T-cell (primary cell): ENCODE measurements around the gene ACAP3. TPM values are rescaled to one million over a fixed set of nuclear protein-coding genes. Genes with fewer than 3 reads are reported as not detected.

ENCODE experiments used
- ATAC-seq, 4 experiments: fragments of 200-7000 bp in 3 of 4; fragments of 150-1000 bp in 1 of 4; cut with Tn5 transposase; replicated peaks in 1 of 4; 1 replicate in 3 of 4; 2 replicates in 1 of 4; pipeline ENCODE4 v1.10.0; 2021; ENCODE audit warnings: moderate library complexity in 3 of 4, mild to moderate bottlenecking in 2 of 4, moderate number of reproducible peaks in 1 of 4
- CTCF ChIA-PET, 2 donors: fragments of 300-600 bp; sonication (Branson Sonifier 250); formaldehyde crosslinking; loops; one replicate each; lab custom pipeline; 2022; ENCODE audit warnings: antibody characterized with exemption in 2 of 2; lab: Charles Lee
- POLR2A ChIA-PET, 2 donors: fragments of 300-600 bp; sonication (Branson Sonifier 250); formaldehyde crosslinking; loops; one replicate each; lab custom pipeline; 2022; ENCODE audit warnings: antibody characterized with exemption in 2 of 2; lab: Charles Lee
- DNase-seq, 35 experiments: peaks; one replicate each; pipeline versions ENCODE4 v3.0.0 to v3.0.0-alpha.2; 2013 to 2023
- H3K27ac ChIP-seq: one replicate; pipeline ENCODE4 v1.5.1; 2013; ENCODE audit warnings: low read length
- H3K27me3 ChIP-seq, 2 experiments: replicated peaks in 1 of 2; 1 replicate in 1 of 2; 2 replicates in 1 of 2; pipeline versions ENCODE4 v1.6.1 to v1.7.0; 2013; ENCODE audit warnings: low read length in 1 of 2, mixed read lengths in 1 of 2; ENCODE audit not compliant: control insufficient read depth in 2 of 2, insufficient read depth in 2 of 2; ENCODE audit errors: extremely low read depth in 1 of 2
- H3K36me3 ChIP-seq, 2 donors: 1 replicate in 1 of 2; 2 replicates in 1 of 2; pipeline versions ENCODE4 v1.6.1 to v1.7.0; 2013; ENCODE audit warnings: low read length in 1 of 2; ENCODE audit not compliant: control insufficient read depth in 2 of 2, insufficient read depth in 1 of 2; ENCODE audit errors: extremely low read depth in 1 of 2
- H3K4me1 ChIP-seq, 2 experiments: 1 replicate in 1 of 2; 2 replicates in 1 of 2; pipeline versions ENCODE4 v1.6.1 to v1.7.0; 2013; ENCODE audit warnings: low read length in 2 of 2, mixed read lengths in 1 of 2; ENCODE audit not compliant: insufficient read depth in 2 of 2, control insufficient read depth in 1 of 2; ENCODE audit errors: extremely low read depth in 1 of 2
- H3K4me3 ChIP-seq, 2 donors: 1 replicate in 1 of 2; 2 replicates in 1 of 2; pipeline versions ENCODE4 v1.5.1 to v1.7.0; 2013; ENCODE audit warnings: mild to moderate bottlenecking in 2 of 2, low read length in 1 of 2, moderate library complexity in 1 of 2; ENCODE audit not compliant: control insufficient read depth in 1 of 2; ENCODE audit errors: extremely low read depth in 1 of 2
- H3K9me3 ChIP-seq: 2 replicates; pipeline ENCODE4 v1.7.0; 2013
- H3K27ac Mint-ChIP-seq, 2 donors: one replicate each; pipeline ENCODE4 v1.8.0; 2020 to 2021; ENCODE audit warnings: mild to moderate bottlenecking in 2 of 2, mixed read lengths in 2 of 2
- H3K27me3 Mint-ChIP-seq, 2 donors: one replicate each; pipeline ENCODE4 v1.8.0; 2021 to 2022; ENCODE audit warnings: mixed read lengths in 2 of 2
- H3K36me3 Mint-ChIP-seq: one replicate; pipeline ENCODE4 v1.8.0; 2021; ENCODE audit warnings: mixed read lengths
- H3K4me1 Mint-ChIP-seq, 3 donors: one replicate each; pipeline ENCODE4 v1.8.0; 2020 to 2022; ENCODE audit warnings: mixed read lengths in 3 of 3, mild to moderate bottlenecking in 1 of 3
- H3K4me3 Mint-ChIP-seq, 3 donors: one replicate each; pipeline ENCODE4 v1.8.0; 2020 to 2022; ENCODE audit warnings: mild to moderate bottlenecking in 3 of 3, mixed read lengths in 3 of 3, moderate library complexity in 3 of 3
- H3K9me3 Mint-ChIP-seq, 3 donors: one replicate each; pipeline ENCODE4 v1.8.0; 2020 to 2022; ENCODE audit warnings: mixed read lengths in 3 of 3
- WGBS: methylation state at CpG from one replicate; pipeline ENCODE4 v1.1.5; 2013; ENCODE audit warnings: missing lambda C conversion rate; ENCODE audit not compliant: insufficient coverage; 5-methylcytosine and 5-hydroxymethylcytosine counted together
- total RNA-seq, 35 experiments: library from RNA in 6 of 35; stranded (reverse) in 6 of 35; fragments of 120-200 nt in 1 of 35; gene quantifications; one replicate each; pipeline versions ENCODE4 v1.2.1 to v1.2.4 and lab custom pipeline; 2013 to 2026

ACAP3 gene
- total RNA-seq, 5 donors from 2014 or later (not counting 1 experiment from before 2014, with no cell fraction given): 63.0 to 107 (median 99.8) TPM

DNA sequence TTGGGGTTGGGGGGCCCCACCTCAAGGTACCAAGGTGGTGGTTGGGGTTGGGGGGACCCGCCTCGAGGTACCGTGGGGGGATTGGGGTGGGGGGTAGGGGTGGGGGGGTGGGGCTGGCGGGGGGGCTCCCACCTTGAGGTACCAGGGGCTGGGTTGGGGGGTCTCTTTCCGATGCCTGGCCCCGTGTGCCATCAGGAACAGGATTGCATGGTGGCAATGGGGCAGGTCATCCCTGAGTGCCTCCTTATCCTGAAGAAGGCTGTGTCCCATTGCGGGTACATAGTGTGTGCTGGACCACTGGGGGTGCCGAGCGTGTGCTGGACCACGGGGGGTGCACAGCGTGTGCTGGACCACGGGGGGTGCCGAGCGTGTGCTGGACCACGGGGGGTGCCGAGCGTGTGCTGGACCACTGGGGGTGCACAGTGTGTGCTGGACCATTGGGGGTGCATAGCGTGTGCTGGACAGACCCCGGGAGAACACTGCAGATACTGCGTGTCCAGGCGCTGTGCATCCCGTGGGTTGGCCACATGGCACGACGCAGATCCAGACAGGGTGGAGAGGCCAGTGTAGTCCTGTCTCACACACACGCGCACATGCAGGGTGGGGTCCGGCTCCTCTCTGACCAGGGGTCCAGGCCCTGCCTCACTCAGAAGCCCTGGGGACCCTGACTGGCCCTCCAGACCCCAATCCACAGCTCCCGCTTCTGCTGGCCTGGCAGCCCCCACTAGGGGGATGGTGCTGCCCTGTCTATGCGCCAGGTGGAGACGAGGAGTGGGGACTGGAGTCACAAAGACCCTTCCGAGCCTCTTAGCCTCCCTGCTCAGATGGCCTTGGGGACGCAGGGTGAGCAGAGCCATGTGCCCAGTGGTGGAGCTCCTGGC, 23.3 kb downstream of the ACAP3 start:
- Mint-ChIP-seq H3K36me3 (no peaks in the 10 kb centered on the region), H3K27ac (no peak overlapping the region), H3K9me3 (no peaks in the 10 kb centered on the region), H3K27me3 (no peaks in the 10 kb centered on the region), H3K4me1 (no peaks in the 10 kb centered on the region), H3K4me3 (no peak overlapping the region)
- ChIA-PET POLR2A (no interaction called here), CTCF (no interaction called here)
- H3K4me1 ChIP-seq: no peaks in the 10 kb centered on the region
- no peak for ATAC-seq
- no peak for DNase-seq
- no peak overlapping the region for H3K4me3 ChIP-seq
- no peak overlapping the region for H3K27ac ChIP-seq
- peaks cover 0 to 25% of the 10 kb centered on the region in 2 experiments for H3K27me3 ChIP-seq
- 94% methylated on average over 23 of the region's 32 CpGs for WGBS
- H3K36me3 ChIP-seq: no peaks in the 10 kb centered on the region
- H3K9me3 ChIP-seq: no peaks in the 10 kb centered on the region

- Histone ChIP-seq H3K27ac (no peak overlapping the region), H3K27me3 (peaks cover 0 to 25% of the 10 kb centered on the region in 2 experiments), H3K9me3 (no peaks in the 10 kb centered on the region), H3K36me3 (no peaks in the 10 kb centered on the region), H3K4me1 (no peaks in the 10 kb centered on the region), H3K4me3 (no peak overlapping the region)
- WGBS: 33% methylated on average over 3 of the region's 9 CpGs
- DNase-seq (no peak), ATAC-seq (no peak)
- ChIA-PET POLR2A (no interaction called here), CTCF (no interaction called here)
- H3K27me3 Mint-ChIP-seq: no peaks in the 10 kb centered on the region
- no peaks in the 10 kb centered on the region for H3K4me1 Mint-ChIP-seq
- no peaks in the 10 kb centered on the region for H3K36me3 Mint-ChIP-seq
- no peak overlapping the region for H3K27ac Mint-ChIP-seq
- no peak overlapping the region for H3K4me3 Mint-ChIP-seq
- no peaks in the 10 kb centered on the region for H3K9me3 Mint-ChIP-seq
Observed at GRCh38 chr1:1283821-1284220, 23.9 kb downstream of the ACAP3 start.

DNA sequence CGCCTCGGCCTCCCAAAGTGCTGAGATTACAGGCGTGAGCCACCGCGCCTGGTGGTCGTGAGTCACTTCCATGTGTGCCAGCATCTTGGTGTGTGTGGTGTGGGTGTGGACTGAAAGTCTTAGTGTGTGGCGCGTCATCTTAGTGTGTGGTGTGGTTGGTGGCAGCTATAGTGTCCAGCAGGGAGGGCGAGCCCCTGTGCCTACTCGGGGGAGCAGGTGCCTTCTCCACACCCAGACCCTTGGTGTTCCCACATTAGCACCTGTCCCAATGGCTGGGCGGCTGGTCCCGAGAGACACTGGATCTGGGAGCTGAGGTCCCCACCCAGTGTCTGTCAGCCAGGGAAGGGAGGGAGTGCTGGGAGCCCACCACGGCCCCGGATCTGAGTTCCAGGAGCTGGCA, 24.7 kb downstream of the ACAP3 start:
- no peaks in the 10 kb centered on the region for H3K36me3 ChIP-seq
- Mint-ChIP-seq H3K4me3 (no peak overlapping the region), H3K36me3 (no peaks in the 10 kb centered on the region), H3K4me1 (no peaks in the 10 kb centered on the region), H3K27ac (no peak overlapping the region), H3K27me3 (no peaks in the 10 kb centered on the region), H3K9me3 (no peaks in the 10 kb centered on the region)
- 89% methylated on average over 9 of the region's 14 CpGs for WGBS
- DNase-seq (no peak), ATAC-seq (no peak)
- no peaks in the 10 kb centered on the region for H3K4me1 ChIP-seq
- POLR2A ChIA-PET: no interaction called here
- CTCF ChIA-PET: no interaction called here
- H3K9me3 ChIP-seq: no peaks in the 10 kb centered on the region
- H3K4me3 ChIP-seq: no peak overlapping the region
- H3K27ac ChIP-seq: no peak overlapping the region
- H3K27me3 ChIP-seq: peaks cover 0 to 25% of the 10 kb centered on the region in 2 experiments

DNA sequence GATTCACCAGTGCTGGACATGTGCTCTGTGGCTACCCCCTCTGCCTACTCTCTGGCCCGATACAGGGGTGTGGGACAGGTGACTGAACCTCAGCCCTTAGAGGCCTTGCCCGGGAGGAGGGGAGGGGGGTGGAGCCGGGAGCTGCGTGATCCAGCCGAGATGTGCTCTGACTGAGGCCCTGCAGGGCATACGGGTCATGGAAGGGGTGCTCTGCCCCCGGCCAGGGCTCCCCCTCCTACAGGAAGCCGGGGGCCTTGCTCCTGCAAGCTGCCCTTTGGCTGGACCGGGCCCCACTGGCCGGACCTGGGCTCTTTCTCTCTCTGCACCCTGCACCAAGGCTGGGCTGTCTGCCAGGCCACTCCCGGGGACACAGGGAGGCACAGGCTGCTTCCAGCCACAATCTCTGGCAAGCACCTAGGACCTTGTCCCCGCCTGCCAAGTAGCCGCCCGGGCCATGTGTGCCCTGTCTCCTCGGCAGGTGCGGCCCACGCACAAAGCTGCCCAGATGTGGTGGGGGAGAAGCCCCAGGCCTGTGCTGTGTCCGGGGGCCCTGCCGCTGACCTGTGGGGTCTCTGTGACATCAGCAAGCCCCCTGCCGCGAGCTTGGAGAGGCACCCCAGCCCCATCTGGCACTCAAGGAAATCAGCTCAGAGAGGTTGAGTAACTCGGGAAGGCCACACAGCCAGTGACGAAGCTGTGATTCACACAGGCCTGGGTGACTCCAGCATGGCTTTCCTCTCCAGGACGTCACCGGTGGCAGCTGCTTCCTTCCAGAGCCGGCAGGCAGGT, 26.0 kb downstream of the ACAP3 start:
- ChIA-PET POLR2A (no interaction called here), CTCF (no interaction called here)
- ATAC-seq (no peak), DNase-seq (no peak)
- Histone ChIP-seq H3K27ac (no peak overlapping the region), H3K9me3 (no peaks in the 10 kb centered on the region), H3K27me3 (peaks cover 0 to 20% of the 10 kb centered on the region in 2 experiments), H3K4me1 (no peaks in the 10 kb centered on the region), H3K36me3 (no peaks in the 10 kb centered on the region), H3K4me3 (no peak overlapping the region)
- Mint-ChIP-seq H3K4me1 (no peaks in the 10 kb centered on the region), H3K27ac (no peak overlapping the region), H3K9me3 (no peaks in the 10 kb centered on the region), H3K4me3 (no peak overlapping the region), H3K36me3 (no peaks in the 10 kb centered on the region), H3K27me3 (no peaks in the 10 kb centered on the region)
- WGBS: 69% methylated on average over 19 of the region's 26 CpGs

DNA sequence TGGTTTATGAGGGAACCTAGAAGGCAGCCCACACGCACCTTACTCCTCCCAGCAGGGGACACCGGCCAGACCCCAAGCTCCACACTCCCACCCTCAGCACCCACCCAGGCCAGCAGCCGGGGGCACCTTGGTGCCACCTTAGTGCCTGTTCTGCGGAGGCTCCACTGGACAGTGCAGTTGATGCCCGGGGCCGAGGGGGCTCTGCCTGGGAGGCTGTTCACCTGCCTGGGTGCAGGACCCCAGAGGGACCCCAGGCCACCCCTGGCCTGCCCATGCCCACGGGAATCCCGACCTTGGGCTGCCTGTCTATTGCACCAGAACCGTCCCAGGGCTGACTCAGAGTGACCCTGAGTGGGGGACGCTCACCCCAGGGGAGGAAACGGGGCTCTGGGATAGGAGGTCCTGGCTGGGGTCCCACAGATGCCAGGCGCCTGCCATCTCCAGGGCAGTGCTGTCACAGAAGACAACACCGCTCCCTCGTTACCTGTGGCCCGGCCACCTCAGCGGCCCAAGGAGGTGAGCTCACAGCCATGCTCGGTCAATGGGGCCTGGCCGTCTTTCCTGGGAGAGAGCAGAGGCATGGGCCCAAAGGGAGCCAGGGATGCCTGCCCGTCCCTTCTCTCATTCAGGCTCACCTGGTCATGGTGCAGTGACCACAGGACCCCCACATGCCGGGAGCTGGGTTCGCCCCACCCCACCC, 26.8 kb downstream of the ACAP3 start:
- H3K27me3 Mint-ChIP-seq: no peaks in the 10 kb centered on the region
- H3K4me1 ChIP-seq: no peaks in the 10 kb centered on the region
- peaks cover 0 to 13% of the 10 kb centered on the region in 2 experiments for H3K27me3 ChIP-seq
- no peaks in the 10 kb centered on the region for H3K4me1 Mint-ChIP-seq
- no peaks in the 10 kb centered on the region for H3K9me3 Mint-ChIP-seq
- H3K4me3 Mint-ChIP-seq: no peak overlapping the region
- WGBS: 88% methylated on average over 20 of the region's 21 CpGs
- no peaks in the 10 kb centered on the region for H3K9me3 ChIP-seq
- ChIA-PET POLR2A (no interaction called here), CTCF (no interaction called here)
- H3K36me3 ChIP-seq: no peaks in the 10 kb centered on the region
- no peak overlapping the region for H3K27ac ChIP-seq
- H3K27ac Mint-ChIP-seq: no peak overlapping the region
- DNase-seq: no peak
- H3K4me3 ChIP-seq: no peak overlapping the region
- no peaks in the 10 kb centered on the region for H3K36me3 Mint-ChIP-seq
- no peak for ATAC-seq

DNA sequence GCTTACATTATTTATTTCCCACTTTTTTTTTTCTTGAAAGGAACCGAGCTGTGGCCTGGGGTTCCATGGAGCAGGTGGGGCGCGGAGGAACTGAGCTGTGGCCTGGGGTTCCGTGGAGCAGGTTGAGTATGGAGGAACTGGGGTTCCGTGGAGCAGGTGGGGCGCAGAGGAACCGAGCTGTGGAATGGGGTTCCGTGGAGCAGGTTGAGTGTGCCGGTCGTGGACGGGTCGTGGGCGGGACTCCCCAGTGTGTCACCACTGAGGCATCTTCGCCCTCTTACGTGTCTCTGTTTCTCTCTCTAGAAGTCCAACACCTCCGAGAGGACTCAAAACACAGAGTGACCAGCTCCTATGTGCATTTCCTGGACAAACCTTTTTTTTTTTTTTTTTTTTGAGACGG, 28.7 kb downstream of the ACAP3 start:
- H3K27ac ChIP-seq: no peak overlapping the region
- no peak overlapping the region for H3K4me3 ChIP-seq
- no peaks in the 10 kb centered on the region for H3K9me3 ChIP-seq
- H3K36me3 Mint-ChIP-seq: no peaks in the 10 kb centered on the region
- no peak overlapping the region for H3K4me3 Mint-ChIP-seq
- ATAC-seq: no peak
- no peak overlapping the region for H3K27ac Mint-ChIP-seq
- H3K27me3 ChIP-seq: no peaks in the 10 kb centered on the region
- 96% methylated on average over 10 of the region's 17 CpGs for WGBS
- H3K4me1 ChIP-seq: peaks cover 0 to 10% of the 10 kb centered on the region in 2 experiments
- H3K36me3 ChIP-seq: no peaks in the 10 kb centered on the region
- CTCF ChIA-PET: interaction anchor here in 1 of 2 donors (0.7 kb wide), 1 partner anchor 15 kb away, joined by 3 read pairs; no protein-coding TSS in a partner anchor
- H3K27me3 Mint-ChIP-seq: no peaks in the 10 kb centered on the region
- no peaks in the 10 kb centered on the region for H3K9me3 Mint-ChIP-seq
- POLR2A ChIA-PET: interaction anchor here in 1 of 2 donors (0.6 kb wide), 1 partner anchor 14 kb away, joined by 4 read pairs; no protein-coding TSS in a partner anchor
- DNase-seq: no peak
- H3K4me1 Mint-ChIP-seq: peaks cover 0 to 6% (median 4%) of the 10 kb centered on the region in 3 donors
